Transverse colon (tissue), 4 donors: ENCODE data around the gene FMOD. TPM values are rescaled to one million over a fixed set of nuclear protein-coding genes. Genes with fewer than 3 reads are reported as not detected.
A peak's percentile ranks its signal among the peaks of the same experiment; 100 is the strongest.

ENCODE experiments used
- DNase-seq: peaks from one replicate; pipeline ENCODE4 v3.0.0-alpha.2; 2019
- H3K27ac ChIP-seq, 4 donors: fragments of 200-600 bp; sonication (generic); 2 replicates each; pipeline ENCODE4 v1.5.1; 2016 to 2018; ENCODE audit warnings: inconsistent platforms in 4 of 4
- H3K27me3 ChIP-seq: fragments of 200-600 bp; sonication (generic); 2 replicates; pipeline ENCODE4 v1.5.1; 2017; ENCODE audit warnings: inconsistent platforms
- H3K36me3 ChIP-seq, 4 donors: fragments of 200-600 bp; sonication (generic); 2 replicates each; pipeline ENCODE4 v1.5.1; 2017 to 2019; ENCODE audit warnings: inconsistent platforms in 4 of 4
- H3K4me1 ChIP-seq, 4 donors: fragments of 200-600 bp; sonication (generic); 2 replicates each; pipeline ENCODE4 v1.5.1; 2017 to 2020; ENCODE audit warnings: inconsistent platforms in 4 of 4
- H3K4me3 ChIP-seq, 4 donors: fragments of 200-600 bp; sonication (generic); 1 replicate in 1 of 4; 2 replicates in 3 of 4; pipeline versions ENCODE4 v1.5.1 to v1.6.1; 2017 to 2019; ENCODE audit warnings: inconsistent platforms in 4 of 4
- H3K9me3 ChIP-seq, 2 donors: fragments of 200-600 bp; sonication (generic); 2 replicates each; pipeline ENCODE4 v1.5.1; 2017 to 2019; ENCODE audit warnings: inconsistent platforms in 2 of 2
- CTCF ChIP-seq, 5 experiments: fragments of 200-600 bp in 3 of 5; fragments of 450-650 bp in 2 of 5; sonication (generic) in 3 of 5; IDR thresholded peaks; 1 replicate in 2 of 5; 2 replicates in 3 of 5; pipeline ENCODE4 v1.5.1; 2016 to 2017; ENCODE audit warnings: antibody characterized with exemption in 5 of 5, inconsistent platforms in 3 of 5, mild to moderate bottlenecking in 2 of 5, moderate library complexity in 1 of 5
- EP300 ChIP-seq: sonication (generic); formaldehyde crosslinking; IDR thresholded peaks from one replicate; pipeline ENCODE4 v1.6.1; 2017; ENCODE audit warnings: antibody characterized with exemption, low read depth
- POLR2A ChIP-seq: fragments of 450-650 bp; IDR thresholded peaks from one replicate; pipeline ENCODE4 v1.6.1; 2016; ENCODE audit warnings: antibody characterized with exemption, mild to moderate bottlenecking, moderate library complexity
- POLR2AphosphoS5 ChIP-seq, 3 donors: sonication (generic); formaldehyde crosslinking; IDR thresholded peaks; one replicate each; pipeline ENCODE4 v1.6.1; 2016; ENCODE audit warnings: antibody characterized with exemption in 3 of 3
- WGBS, 2 donors: methylation state at CpG; one replicate each; pipeline ENCODE4 v1.1.5; 2018; ENCODE audit warnings: low coverage in 1 of 2; 5-methylcytosine and 5-hydroxymethylcytosine counted together
- in situ Hi-C, 4 donors: fragments of 200-750 bp; cut with MboI; loops; one replicate each; pipeline versions ENCODE4 v1.15.0 to v1.15.1; 2017; ENCODE audit warnings: low sequenced_read_pairs in 3 of 4, low pct_ligation_motif_present in 1 of 4, low pct_unique_long_range_greater_than_20kb in 1 of 4
- intact Hi-C: fragments of 100-400 bp; cut with DNase I; formaldehyde crosslinking; loops from one replicate; pipeline ENCODE4 v1.15.1; 2023; ENCODE audit warnings: low total_unique reads
- total RNA-seq, 4 donors: library from RNA; depleted of rRNA; stranded (reverse); fragments of >200 nt; gene quantifications; one replicate each; pipeline ENCODE4 v1.1.0, GENCODE V29; 2016

FMOD gene
- total RNA-seq, 4 donors from 2014 or later, result 13.5 to 44.0 (median 17.8) TPM

GRCh38 chr1:203306089-203306964 lies 44.6 kb downstream of the FMOD start:
- peaks cover 0 to 20% (median 6%) of the 10 kb centered on the region in 4 donors for H3K36me3 ChIP-seq
- peaks cover 13 to 44% (median 39%) of the 10 kb centered on the region in 4 donors for H3K4me1 ChIP-seq
- intact Hi-C loops, result no loop called here
- in situ Hi-C loops, result no loop called here
- peak overlapping the region; percentile 95 to 99 (median 98) for H3K27ac ChIP-seq
- WGBS, 2 donors, result 1% methylated on average over 21 of the region's 22 CpGs; no CpG with 5 or more reads in 1 of the 2 donors
- DNase-seq, result peak; percentile 87
- peak; percentile 71 for TF ChIP-seq POLR2A
- TF ChIP-seq POLR2AphosphoS5 (IDR thresholded peaks at IDR 0.05), result peak; percentile 49 to 90 (median 86)
- peak in 1 of 5 experiments; percentile 40 for TF ChIP-seq CTCF (IDR thresholded peaks at IDR 0.05)
- TF ChIP-seq EP300, result no peak
- no peaks in the 10 kb centered on the region for H3K9me3 ChIP-seq
- no peaks in the 10 kb centered on the region for H3K27me3 ChIP-seq
- H3K4me3 ChIP-seq, result peak overlapping the region; percentile 76 to 98 (median 88)

GRCh38 chr1:203305809-203306088 lies 45.2 kb downstream of the FMOD start:
- Histone ChIP-seq H3K27me3 (no peaks in the 10 kb centered on the region), H3K4me1 (peaks cover 13 to 44% (median 39%) of the 10 kb centered on the region in 4 donors), H3K36me3 (peaks cover 0 to 20% (median 6%) of the 10 kb centered on the region in 4 donors), H3K9me3 (no peaks in the 10 kb centered on the region), H3K27ac (peak overlapping the region; percentile 95 to 99 (median 98)), H3K4me3 (peak overlapping the region; percentile 76 to 98 (median 88))
- DNase-seq, result no peak
- 0% methylated on average over 21 of the region's 21 CpGs; no CpG with 5 or more reads in 1 of the 2 donors for WGBS, 2 donors
- intact Hi-C loops (loop anchor here (1.0 kb wide), 1 partner anchor 27 kb away; no protein-coding TSS in a partner anchor), in situ Hi-C loops (no loop called here)
- no peak for TF ChIP-seq POLR2A
- TF ChIP-seq EP300, result no peak
- no peak for TF ChIP-seq POLR2AphosphoS5 (IDR thresholded peaks at IDR 0.05)
- TF ChIP-seq CTCF (IDR thresholded peaks at IDR 0.05), result no peak

GRCh38 chr1:203304919-203305808 lies 45.8 kb downstream of the FMOD start, which contains the start of gene BTG2:
BTG2 (plus strand) TSS chr1:203305519; CDS start chr1:203305607, 88 bp downstream.
- intact Hi-C loops (loop anchor here (1.0 kb wide), 1 partner anchor 27 kb away; no protein-coding TSS in a partner anchor), in situ Hi-C loops (no loop called here)

More at GRCh38 chr1:203304919-203305808, 45.8 kb downstream of the FMOD start, which contains the start of gene BTG2:
- H3K9me3 ChIP-seq, result no peaks in the 10 kb centered on the region
- peak; percentile 96 for DNase-seq
- 3 to 10% methylated on average over 2 to 48 of the region's 79 CpGs for WGBS, 2 donors
- no peaks in the 10 kb centered on the region for H3K27me3 ChIP-seq
- peaks cover 0 to 20% (median 6%) of the 10 kb centered on the region in 4 donors for H3K36me3 ChIP-seq
- peak within 1 kb of the TSS; percentile 76 to 98 (median 88) for H3K4me3 ChIP-seq
- H3K27ac ChIP-seq, result peak within 1 kb of the TSS; percentile 95 to 99 (median 98)
- TF ChIP-seq EP300, result peak; percentile 23
- no peak for TF ChIP-seq CTCF (IDR thresholded peaks at IDR 0.05)
- TF ChIP-seq POLR2A, result peak; percentile 100
- peak; percentile 100 for TF ChIP-seq POLR2AphosphoS5 (IDR thresholded peaks at IDR 0.05)
- peaks cover 13 to 43% (median 39%) of the 10 kb centered on the region in 4 donors for H3K4me1 ChIP-seq
